ENCODE measurements around the gene MRPL57. TPM values are rescaled to one million over a fixed set of nuclear protein-coding genes. Genes with fewer than 3 reads are reported as not detected.
"Not testable (repeated sequence)": the region's sequence is repeated elsewhere in the genome, so short reads cannot be mapped to it uniquely, and the experiment has no call there.

MRPL57 gene
- total RNA-seq, 8 experiments from 2014 or later = 17.7 to 29.7 (median 24.7) TPM

- Histone ChIP-seq H3K4me3 (no peak overlapping the region), H3K27ac (no peak overlapping the region), H3K4me1 (replicated peaks in 1 of 2) (no peaks in the 10 kb centered on the region)
- peak in 1 of 8 experiments; percentile 27 for ATAC-seq (replicated peaks in 6 of 8)
- in situ Hi-C loops (cut with MboI; ENCODE audit: low pct_unique_long_range_greater_than_20kb in 2 of 9, low sequenced_read_pairs in 9 of 9, unreplicated experiment in 9 of 9) = loop anchor here in 1 of 9 experiments (25.0 kb wide), 1 partner anchor 90 kb away; the partner anchor contains the start of gene LATS2
- 60 to 100% (median 88%) methylated on average over 1 to 8 of the region's 8 CpGs; no CpG with 5 or more reads in 2 of the 10 experiments for WGBS, 10 experiments
These were observed 24.1 kb upstream of the MRPL57 start for GRCh38 chr13:21152251-21152899.

GRCh38 chr13:21164631-21165030 is 11.8 kb upstream of the MRPL57 start:
- in situ Hi-C loops (cut with MboI; ENCODE audit: low pct_unique_long_range_greater_than_20kb in 2 of 9, low sequenced_read_pairs in 9 of 9, unreplicated experiment in 9 of 9) = loop anchor here in 1 of 9 experiments (25.0 kb wide), 1 partner anchor 102 kb away; the partner anchor contains the start of gene LATS2
- Histone ChIP-seq H3K27ac (no peak overlapping the region), H3K4me3 (no peak overlapping the region), H3K4me1 (replicated peaks in 1 of 2) (no peaks in the 10 kb centered on the region)
- ATAC-seq (replicated peaks in 6 of 8) = peak in 3 of 8 experiments; percentile 28 to 63 (median 30)
- 20 to 100% (median 93%) methylated on average over 2 to 4 of the region's 4 CpGs for WGBS, 10 experiments

- not testable (repeated sequence) for H3K4me3 ChIP-seq; H3K27ac ChIP-seq; H3K4me1 ChIP-seq (replicated peaks in 1 of 2); ATAC-seq (replicated peaks in 6 of 8)
- 80 to 100% (median 100%) methylated on average over 1 to 4 of the region's 4 CpGs; no CpG with 5 or more reads in 1 of the 10 experiments for WGBS, 10 experiments
- in situ Hi-C loops (cut with MboI; ENCODE audit: low pct_unique_long_range_greater_than_20kb in 2 of 9, low sequenced_read_pairs in 9 of 9, unreplicated experiment in 9 of 9) = loop anchor here in 1 of 9 experiments (25.0 kb wide), 1 partner anchor 103 kb away; the partner anchor contains the start of gene LATS2
These were observed 10.9 kb upstream of the MRPL57 start for GRCh38 chr13:21165606-21166005.

GRCh38 chr13:21171420-21171819 is 5.0 kb upstream of the MRPL57 start:
- in situ Hi-C loops (cut with MboI; ENCODE audit: low pct_unique_long_range_greater_than_20kb in 2 of 9, low sequenced_read_pairs in 9 of 9, unreplicated experiment in 9 of 9) = loop anchor here in 1 of 9 experiments (25.0 kb wide), 1 partner anchor 109 kb away; the partner anchor contains the start of gene LATS2

GRCh38 chr13:21173767-21174166 is 2.7 kb upstream of the MRPL57 start:
- H3K27ac ChIP-seq; ATAC-seq (replicated peaks in 6 of 8); H3K4me3 ChIP-seq; H3K4me1 ChIP-seq (replicated peaks in 1 of 2): not testable (repeated sequence)
- in situ Hi-C loops (cut with MboI; ENCODE audit: low pct_unique_long_range_greater_than_20kb in 2 of 9, low sequenced_read_pairs in 9 of 9, unreplicated experiment in 9 of 9) = loop anchor here in 1 of 9 experiments (25.0 kb wide), 1 partner anchor 111 kb away; the partner anchor contains the start of gene LATS2
- 0 to 60% (median 0%) methylated on average over 1 of the region's 1 CpG; no CpG with 5 or more reads in 3 of the 10 experiments for WGBS, 10 experiments

More at GRCh38 chr13:21171420-21171819, 5.0 kb upstream of the MRPL57 start:
- no peak overlapping the region for H3K27ac ChIP-seq
- 91 to 100% (median 94%) methylated on average over 1 to 9 of the region's 9 CpGs; no CpG with 5 or more reads in 3 of the 10 experiments for WGBS, 10 experiments
- H3K4me3 ChIP-seq = no peak overlapping the region
- no peaks in the 10 kb centered on the region for H3K4me1 ChIP-seq (replicated peaks in 1 of 2)
- no peak for ATAC-seq (replicated peaks in 6 of 8)

GRCh38 chr13:21175656-21176214 is 723 bp upstream of the MRPL57 start:
- Histone ChIP-seq H3K4me3 (peak overlapping the region; percentile 54 to 93 (median 78)), H3K4me1 (replicated peaks in 1 of 2) (peaks cover 6 to 7% of the 10 kb centered on the region in 2 donors), H3K27ac (no peak overlapping the region)
- 0 to 10% (median 4%) methylated on average over 3 to 13 of the region's 13 CpGs for whole genome bisulfite sequencing, 10 experiments
- no peak for ATAC-seq (replicated peaks in 6 of 8)
- in situ Hi-C loops (cut with MboI; ENCODE audit: low pct_unique_long_range_greater_than_20kb in 2 of 9, low sequenced_read_pairs in 9 of 9, unreplicated experiment in 9 of 9) = no loop called here

- peak in 2 of 8 experiments; percentile 47 to 48 for ATAC-seq (replicated peaks in 6 of 8)
- peak overlapping the region; percentile 54 to 93 (median 78) for H3K4me3 ChIP-seq
- in situ Hi-C loops (cut with MboI; ENCODE audit: low pct_unique_long_range_greater_than_20kb in 2 of 9, low sequenced_read_pairs in 9 of 9, unreplicated experiment in 9 of 9) = no loop called here
- H3K27ac ChIP-seq = peak overlapping the region; percentile 90 to 94
- peaks cover 6 to 7% of the 10 kb centered on the region in 2 donors for H3K4me1 ChIP-seq (replicated peaks in 1 of 2)
- 0 to 3% (median 0%) methylated on average over 1 to 19 of the region's 26 CpGs; no CpG with 5 or more reads in 2 of the 10 experiments for WGBS, 10 experiments
These were observed 475 bp downstream of the MRPL57 start for GRCh38 chr13:21176982-21177284.

- no peak overlapping the region for H3K4me3 ChIP-seq
- H3K27ac ChIP-seq = no peak overlapping the region
- H3K4me1 ChIP-seq (replicated peaks in 1 of 2) = peaks cover 6 to 7% of the 10 kb centered on the region in 2 donors
- 0 to 100% (median 50%) methylated on average over 1 to 2 of the region's 2 CpGs; no CpG with 5 or more reads in 1 of the 10 experiments for WGBS, 10 experiments
- no peak for ATAC-seq (replicated peaks in 6 of 8)
- in situ Hi-C loops (cut with MboI; ENCODE audit: low pct_unique_long_range_greater_than_20kb in 2 of 9, low sequenced_read_pairs in 9 of 9, unreplicated experiment in 9 of 9) = no loop called here
These were observed 5.2 kb downstream of the MRPL57 start for GRCh38 chr13:21181671-21182070.

- H3K27ac ChIP-seq; in situ Hi-C loops (cut with MboI; ENCODE audit: low pct_unique_long_range_greater_than_20kb in 2 of 9, low sequenced_read_pairs in 9 of 9, unreplicated experiment in 9 of 9); H3K4me3 ChIP-seq; ATAC-seq (replicated peaks in 6 of 8); H3K4me1 ChIP-seq (replicated peaks in 1 of 2): not testable (repeated sequence)
- WGBS, 10 experiments = no CpG with 5 or more reads among the region's 35 CpGs
These were observed 10.0 kb downstream of the MRPL57 start for GRCh38 chr13:21186410-21186809.

- ATAC-seq (replicated peaks in 6 of 8); in situ Hi-C loops (cut with MboI; ENCODE audit: low pct_unique_long_range_greater_than_20kb in 2 of 9, low sequenced_read_pairs in 9 of 9, unreplicated experiment in 9 of 9); H3K4me3 ChIP-seq; H3K4me1 ChIP-seq (replicated peaks in 1 of 2); H3K27ac ChIP-seq: not testable (repeated sequence)
- 0 to 94% (median 60%) methylated on average over 1 to 2 of the region's 2 CpGs; no CpG with 5 or more reads in 3 of the 10 experiments for WGBS, 10 experiments
These were observed 18.3 kb downstream of the MRPL57 start for GRCh38 chr13:21194756-21195155.

- WGBS, 10 experiments = 80 to 100% (median 87%) methylated on average over 1 to 2 of the region's 9 CpGs; no CpG with 5 or more reads in 7 of the 10 experiments
- ATAC-seq (replicated peaks in 6 of 8); in situ Hi-C loops (cut with MboI; ENCODE audit: low pct_unique_long_range_greater_than_20kb in 2 of 9, low sequenced_read_pairs in 9 of 9, unreplicated experiment in 9 of 9); H3K27ac ChIP-seq; H3K4me1 ChIP-seq (replicated peaks in 1 of 2); H3K4me3 ChIP-seq: not testable (repeated sequence)
These were observed 21.3 kb downstream of the MRPL57 start for GRCh38 chr13:21197606-21198225.

- H3K4me3 ChIP-seq; H3K27ac ChIP-seq; ATAC-seq (replicated peaks in 6 of 8); H3K4me1 ChIP-seq (replicated peaks in 1 of 2); in situ Hi-C loops (cut with MboI; ENCODE audit: low pct_unique_long_range_greater_than_20kb in 2 of 9, low sequenced_read_pairs in 9 of 9, unreplicated experiment in 9 of 9): not testable (repeated sequence)
- 0 to 89% methylated on average over 1 of the region's 4 CpGs; no CpG with 5 or more reads in 8 of the 10 experiments for WGBS, 10 experiments
These were observed 21.9 kb downstream of the MRPL57 start for GRCh38 chr13:21198391-21198790.

All from motor neuron (in vitro differentiated cells).